CD8-positive, alpha-beta memory T cell (primary cell): ENCODE results near the gene MRRF. TPM values are rescaled to one million over a fixed set of nuclear protein-coding genes. Genes with fewer than 3 reads are reported as not detected.

ENCODE experiments used
- CTCF ChIA-PET: fragments of 350-600 bp; sonication (Branson Sonifier 250); formaldehyde crosslinking; loops from one replicate; lab custom pipeline; 2021; ENCODE audit warnings: antibody characterized with exemption; lab: Charles Lee
- POLR2A ChIA-PET: fragments of 350-600 bp; sonication (Branson Sonifier 250); formaldehyde crosslinking; loops from one replicate; lab custom pipeline; 2021; ENCODE audit warnings: antibody characterized with exemption; lab: Charles Lee
- DNase-seq, 5 donors: peaks; one replicate each; pipeline versions ENCODE4 v3.0.0 to v3.0.0-alpha.2; 2020 to 2022; ENCODE audit warnings: mixed read lengths in 1 of 5
- H3K27ac ChIP-seq: one replicate; pipeline ENCODE4 v1.7.0; 2013; ENCODE audit warnings: low read depth, mild to moderate bottlenecking, low read length, moderate library complexity
- H3K27me3 ChIP-seq: 2 replicates; pipeline ENCODE4 v1.7.0; 2013; ENCODE audit warnings: low read length, mild to moderate bottlenecking; ENCODE audit not compliant: insufficient read depth, poor library complexity, severe bottlenecking
- H3K36me3 ChIP-seq: 2 replicates; pipeline ENCODE4 v1.7.0; 2013; ENCODE audit warnings: mild to moderate bottlenecking, low read length, moderate library complexity; ENCODE audit not compliant: insufficient read depth
- H3K4me1 ChIP-seq: 2 replicates; pipeline ENCODE4 v1.7.0; 2013; ENCODE audit warnings: mild to moderate bottlenecking, low read length, moderate library complexity; ENCODE audit not compliant: insufficient read depth
- H3K4me3 ChIP-seq: 2 replicates; pipeline ENCODE4 v1.7.0; 2013; ENCODE audit warnings: mild to moderate bottlenecking, low read length
- H3K9me3 ChIP-seq: 2 replicates; pipeline ENCODE4 v1.7.0; 2013; ENCODE audit warnings: mild to moderate bottlenecking, low read length
- H3K27ac Mint-ChIP-seq, 8 donors: one replicate each; pipeline ENCODE4 v1.8.0; 2020 to 2021; ENCODE audit warnings: mixed read lengths in 8 of 8, mild to moderate bottlenecking in 6 of 8, inconsistent platforms in 3 of 8, moderate library complexity in 3 of 8
- H3K27me3 Mint-ChIP-seq, 2 donors: one replicate each; pipeline ENCODE4 v1.8.0; 2020 to 2021; ENCODE audit warnings: mixed read lengths in 2 of 2, mild to moderate bottlenecking in 1 of 2, moderate library complexity in 1 of 2
- H3K36me3 Mint-ChIP-seq, 3 donors: one replicate each; pipeline ENCODE4 v1.8.0; 2020 to 2021; ENCODE audit warnings: mixed read lengths in 3 of 3, inconsistent platforms in 1 of 3, mild to moderate bottlenecking in 1 of 3
- H3K4me1 Mint-ChIP-seq, 3 donors: one replicate each; pipeline ENCODE4 v1.8.0; 2020 to 2021; ENCODE audit warnings: mixed read lengths in 3 of 3, inconsistent platforms in 1 of 3, mild to moderate bottlenecking in 1 of 3
- H3K4me3 Mint-ChIP-seq, 7 donors: one replicate each; pipeline ENCODE4 v1.8.0; 2020 to 2021; ENCODE audit warnings: mixed read lengths in 7 of 7, mild to moderate bottlenecking in 6 of 7, moderate library complexity in 4 of 7, inconsistent platforms in 2 of 7
- H3K9me3 Mint-ChIP-seq, 5 donors: one replicate each; pipeline ENCODE4 v1.8.0; 2020 to 2022; ENCODE audit warnings: mixed read lengths in 5 of 5, mild to moderate bottlenecking in 3 of 5, moderate library complexity in 2 of 5, inconsistent platforms in 1 of 5
- polyA plus RNA-seq: library from polyadenylated mRNA; unstranded; fragments of 300-500 nt; fragmentation: Illumina TruSeq; gene quantifications from one replicate; pipeline ENCODE4 v1.2.3, GENCODE V29; 2021
- total RNA-seq, 2 experiments: library from RNA; stranded (reverse); gene quantifications; one replicate each; pipeline ENCODE4 v1.2.3, GENCODE V29; 2021

Gene MRRF
- total and polyA plus RNA-seq, 3 experiments from 2014 or later: 18.9 to 75.9 (median 74.6) TPM

DNA sequence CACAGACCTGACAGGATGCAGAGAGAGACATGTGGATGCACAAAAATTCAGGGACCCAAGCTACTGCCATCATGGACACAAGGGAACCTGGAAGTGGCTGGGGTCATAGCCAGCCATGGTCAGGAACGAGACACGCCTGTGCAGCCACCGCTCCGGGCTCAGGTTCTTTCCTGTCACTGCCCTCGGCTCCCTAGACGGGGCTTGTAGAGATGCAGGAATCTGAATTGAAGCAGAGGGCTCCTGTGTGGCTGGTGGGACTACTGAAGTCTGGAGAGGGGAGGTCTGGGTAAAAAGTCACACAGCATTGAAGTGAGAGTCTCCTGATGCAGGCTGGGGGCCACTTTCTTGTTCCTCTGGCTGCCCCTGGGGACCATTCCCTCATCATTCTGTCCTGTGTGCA, 73.9 kb downstream of the MRRF start:
- H3K9me3 Mint-ChIP-seq: no peaks in the 10 kb centered on the region
- Histone ChIP-seq H3K4me1 (no peaks in the 10 kb centered on the region), H3K4me3 (no peak overlapping the region), H3K36me3 (no peaks in the 10 kb centered on the region), H3K9me3 (no peaks in the 10 kb centered on the region), H3K27me3 (no peaks in the 10 kb centered on the region), H3K27ac (no peak overlapping the region)
- no peaks in the 10 kb centered on the region for H3K4me1 Mint-ChIP-seq
- peaks cover 0 to 2% (median 0%) of the 10 kb centered on the region in 3 donors for H3K36me3 Mint-ChIP-seq
- POLR2A ChIA-PET: no interaction called here
- DNase-seq: no peak
- H3K27me3 Mint-ChIP-seq: peaks cover 3 to 5% of the 10 kb centered on the region in 2 donors
- no peak overlapping the region for H3K27ac Mint-ChIP-seq
- CTCF ChIA-PET: interaction anchor here (1.8 to 3.4 kb wide), 2 partner anchors 12 to 213 kb away, joined by 5 to 13 read pairs; no protein-coding TSS in a partner anchor
- H3K4me3 Mint-ChIP-seq: no peak overlapping the region

DNA sequence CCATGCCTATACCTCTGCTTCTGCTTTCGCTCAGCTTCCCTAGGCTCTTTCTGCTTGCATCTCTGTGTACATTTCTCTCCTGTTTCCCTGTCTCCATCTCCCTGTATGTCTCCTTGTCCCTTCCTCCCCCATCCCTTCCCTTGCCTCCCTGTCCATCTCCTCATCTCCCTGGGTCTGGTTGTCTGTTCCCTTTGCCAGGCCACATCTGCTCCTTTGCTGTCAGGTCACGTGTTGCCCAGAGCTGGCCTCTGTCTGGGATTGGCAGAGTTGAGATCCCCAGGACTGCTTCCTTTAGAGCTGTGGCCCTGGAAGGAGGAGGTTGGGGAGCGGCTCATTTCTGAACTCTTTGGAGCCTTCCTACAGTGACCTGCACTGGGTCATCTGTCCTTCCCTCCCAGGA, 74.3 kb downstream of the MRRF start:
- H3K9me3 ChIP-seq: no peaks in the 10 kb centered on the region
- H3K36me3 ChIP-seq: no peaks in the 10 kb centered on the region
- no peaks in the 10 kb centered on the region for H3K4me1 ChIP-seq
- H3K27me3 ChIP-seq: no peaks in the 10 kb centered on the region
- Mint-ChIP-seq H3K27ac (peak overlapping the region in 1 of 8 donors; percentile 72), H3K4me1 (no peaks in the 10 kb centered on the region), H3K36me3 (peaks cover 0 to 2% (median 0%) of the 10 kb centered on the region in 3 donors), H3K4me3 (no peak overlapping the region), H3K27me3 (peaks cover 3 to 5% of the 10 kb centered on the region in 2 donors), H3K9me3 (no peaks in the 10 kb centered on the region)
- no peak overlapping the region for H3K27ac ChIP-seq
- POLR2A ChIA-PET: no interaction called here
- DNase-seq: no peak
- CTCF ChIA-PET: interaction anchor here (1.8 to 3.4 kb wide), 2 partner anchors 11 to 214 kb away, joined by 5 to 13 read pairs; no protein-coding TSS in a partner anchor
- no peak overlapping the region for H3K4me3 ChIP-seq

DNA sequence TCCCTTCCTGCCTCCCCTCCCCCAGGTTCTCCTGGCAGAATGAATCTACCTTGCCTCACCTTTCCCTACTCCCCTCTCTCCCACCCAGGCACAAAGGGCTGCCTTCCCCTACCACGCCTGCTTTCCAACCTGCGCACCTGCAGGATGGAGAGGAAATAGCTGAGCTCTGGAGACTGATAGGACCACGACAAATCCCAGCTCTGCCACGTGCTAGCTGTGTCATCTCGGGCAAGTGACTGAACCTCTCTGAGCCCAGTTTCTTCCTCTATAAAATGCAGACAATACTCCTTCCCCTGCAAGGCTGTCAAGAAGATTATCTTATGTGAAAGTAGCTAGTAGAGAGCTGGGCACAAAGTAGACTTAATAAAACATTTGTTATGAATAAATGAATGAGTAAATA, 74.9 kb downstream of the MRRF start:
- Mint-ChIP-seq H3K27me3 (peaks cover 3 to 5% of the 10 kb centered on the region in 2 donors), H3K4me1 (no peaks in the 10 kb centered on the region)
- CTCF ChIA-PET: interaction anchor here (1.8 to 3.4 kb wide), 2 partner anchors 11 to 214 kb away, joined by 5 to 13 read pairs; no protein-coding TSS in a partner anchor

DNA sequence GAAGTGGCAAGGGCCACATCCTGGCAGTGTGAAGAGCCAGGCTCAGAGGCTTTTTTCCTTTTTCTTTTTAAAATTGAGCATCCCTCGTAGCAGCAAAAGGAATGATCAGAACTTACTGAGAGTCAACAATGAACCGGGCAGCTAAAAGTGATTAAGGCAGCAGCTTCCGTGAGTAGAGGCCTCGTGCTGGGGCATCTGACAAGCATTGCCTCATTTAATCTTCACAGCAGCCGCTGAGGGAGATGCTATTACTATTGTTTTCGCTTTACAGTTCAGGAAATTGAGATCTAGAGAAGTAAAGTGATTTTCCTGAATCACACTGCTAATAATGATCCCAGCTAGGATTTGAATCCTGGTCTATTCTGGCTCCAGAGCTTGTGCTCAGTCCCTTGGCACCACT, 75.5 kb downstream of the MRRF start:
- no peaks in the 10 kb centered on the region for H3K4me1 Mint-ChIP-seq
- H3K27ac ChIP-seq: no peak overlapping the region
- H3K36me3 Mint-ChIP-seq: peaks cover 0 to 2% (median 0%) of the 10 kb centered on the region in 3 donors
- H3K9me3 Mint-ChIP-seq: no peaks in the 10 kb centered on the region
- no peak for DNase-seq
- H3K27ac Mint-ChIP-seq: no peak overlapping the region
- H3K4me3 ChIP-seq: no peak overlapping the region
- peaks cover 5 to 8% of the 10 kb centered on the region in 2 donors for H3K27me3 Mint-ChIP-seq
- ChIA-PET POLR2A (no interaction called here), CTCF (interaction anchor here (1.3 to 3.4 kb wide), 3 partner anchors 10 to 241 kb away, joined by 3 to 13 read pairs (median 5); no protein-coding TSS in a partner anchor)
- no peaks in the 10 kb centered on the region for H3K36me3 ChIP-seq
- no peak overlapping the region for H3K4me3 Mint-ChIP-seq
- H3K9me3 ChIP-seq: no peaks in the 10 kb centered on the region
- no peaks in the 10 kb centered on the region for H3K4me1 ChIP-seq
- H3K27me3 ChIP-seq: no peaks in the 10 kb centered on the region

More for the DNA sequence above, 74.9 kb downstream of the MRRF start:
- Mint-ChIP-seq H3K9me3 (no peaks in the 10 kb centered on the region), H3K36me3 (peaks cover 0 to 2% (median 0%) of the 10 kb centered on the region in 3 donors), H3K4me3 (no peak overlapping the region), H3K27ac (no peak overlapping the region)
- no peak for DNase-seq
- H3K9me3 ChIP-seq: no peaks in the 10 kb centered on the region
- H3K4me3 ChIP-seq: no peak overlapping the region
- H3K27me3 ChIP-seq: no peaks in the 10 kb centered on the region
- H3K36me3 ChIP-seq: no peaks in the 10 kb centered on the region
- H3K27ac ChIP-seq: no peak overlapping the region
- POLR2A ChIA-PET: no interaction called here
- no peaks in the 10 kb centered on the region for H3K4me1 ChIP-seq

DNA sequence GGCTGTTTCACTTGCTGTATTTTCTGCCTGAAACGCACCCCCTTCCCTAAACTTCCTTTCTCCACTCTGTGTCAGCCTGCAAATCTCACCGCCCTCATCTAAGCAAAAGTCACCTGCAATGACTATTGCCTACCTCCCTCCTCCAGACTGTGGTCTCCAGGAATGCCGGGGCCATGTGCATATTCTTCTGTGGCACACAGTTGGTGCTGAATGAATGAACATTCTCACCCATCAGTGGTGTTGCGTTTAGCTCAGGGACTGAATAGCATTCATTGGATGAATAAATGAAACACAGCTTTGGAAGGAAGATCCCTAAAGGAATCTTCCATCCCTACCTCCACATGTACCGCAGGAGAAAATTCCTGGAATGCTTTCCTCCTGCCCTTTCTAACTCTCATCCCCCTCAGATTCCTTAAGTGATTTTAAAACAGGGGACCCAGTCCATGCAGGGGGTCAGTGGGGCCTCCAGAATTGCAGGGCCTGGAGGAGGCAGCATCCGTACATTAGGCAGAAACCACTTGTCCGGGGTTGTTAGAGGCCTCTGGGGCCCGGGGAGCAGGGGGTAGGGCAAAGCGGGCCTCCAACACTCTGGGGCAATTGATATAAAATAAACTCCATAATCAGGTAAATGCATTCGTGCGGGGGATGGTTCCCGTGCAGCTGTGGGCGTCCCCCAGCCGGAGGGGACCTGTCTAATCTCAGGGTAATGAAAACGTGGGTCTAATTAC, 77.8 kb downstream of the MRRF start:
- H3K36me3 Mint-ChIP-seq: no peaks in the 10 kb centered on the region
- no peaks in the 10 kb centered on the region for H3K4me1 ChIP-seq
- DNase-seq: no peak
- peak overlapping the region in 1 of 7 donors; percentile 27 for H3K4me3 Mint-ChIP-seq
- H3K27ac ChIP-seq: no peak overlapping the region
- no peaks in the 10 kb centered on the region for H3K36me3 ChIP-seq
- H3K27me3 ChIP-seq: peaks cover 5% of the 10 kb centered on the region
- H3K9me3 Mint-ChIP-seq: no peaks in the 10 kb centered on the region
- POLR2A ChIA-PET: no interaction called here
- no peak overlapping the region for H3K27ac Mint-ChIP-seq
- peaks cover 0 to 9% (median 3%) of the 10 kb centered on the region in 3 donors for H3K4me1 Mint-ChIP-seq
- H3K9me3 ChIP-seq: no peaks in the 10 kb centered on the region
- no peak overlapping the region for H3K4me3 ChIP-seq
- peaks cover 22 to 23% of the 10 kb centered on the region in 2 donors for H3K27me3 Mint-ChIP-seq
- CTCF ChIA-PET: interaction anchor here (1.6 kb wide), 1 partner anchor 218 kb away, joined by 4 read pairs; no protein-coding TSS in a partner anchor

DNA sequence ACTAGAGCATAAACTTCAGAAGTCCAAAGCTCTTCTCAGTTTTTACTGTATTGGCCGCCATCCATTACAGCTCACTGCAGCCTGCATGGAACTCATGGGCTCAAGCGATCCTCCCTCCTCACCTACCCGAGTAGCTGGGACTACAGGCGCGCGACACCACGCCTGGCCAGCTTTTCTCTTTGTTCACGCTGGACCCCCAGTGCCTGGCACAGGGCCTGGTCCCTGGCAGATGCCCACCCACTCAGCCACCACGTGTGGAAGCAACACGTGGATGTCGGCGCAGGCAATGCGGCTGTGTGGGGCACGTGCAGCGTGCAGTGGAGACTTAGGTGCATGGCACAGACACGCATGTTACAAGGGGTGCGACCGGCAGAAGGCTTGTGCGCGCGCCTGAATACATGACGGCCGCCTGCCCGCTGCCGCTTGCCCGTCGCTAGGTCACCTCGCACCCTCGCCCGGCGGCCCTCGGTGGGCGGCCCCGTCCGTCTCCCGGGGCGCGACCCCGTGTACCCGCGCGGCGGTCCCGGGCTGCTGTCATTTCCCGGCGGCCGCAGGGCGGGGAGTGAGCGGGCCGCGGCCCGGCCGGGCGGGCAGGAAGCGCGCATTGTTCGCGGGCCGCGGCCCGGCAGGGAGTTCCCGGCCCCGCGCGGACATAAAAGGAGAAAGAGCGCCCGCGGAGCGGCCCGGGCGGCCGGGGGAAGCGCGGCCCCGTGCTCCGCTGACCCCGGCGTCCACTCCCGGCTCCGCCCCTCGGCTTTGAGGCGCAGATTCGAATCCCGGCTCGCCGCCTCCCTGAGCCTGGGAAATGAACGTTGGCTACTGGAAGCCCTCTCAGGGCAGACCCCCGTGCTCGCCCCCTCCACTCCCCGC, 82.0 kb downstream of the MRRF start:
- Mint-ChIP-seq H3K4me1 (peaks cover 0 to 22% (median 6%) of the 10 kb centered on the region in 3 donors), H3K36me3 (no peaks in the 10 kb centered on the region), H3K27ac (peak overlapping the region in 1 of 8 donors; percentile 45), H3K9me3 (no peaks in the 10 kb centered on the region), H3K27me3 (peaks cover 38 to 55% of the 10 kb centered on the region in 2 donors), H3K4me3 (peak overlapping the region; percentile 53 to 82 (median 66))
- H3K4me3 ChIP-seq: no peak overlapping the region
- no peak overlapping the region for H3K27ac ChIP-seq
- CTCF ChIA-PET: interaction anchor here (1.9 to 9.0 kb wide), 2 partner anchors 223 to 247 kb away, joined by 10 to 166 read pairs; no protein-coding TSS in a partner anchor
- no peaks in the 10 kb centered on the region for H3K9me3 ChIP-seq
- H3K27me3 ChIP-seq: peaks cover 6% of the 10 kb centered on the region
- peak in 1 of 5 donors; percentile 12 for DNase-seq
- H3K36me3 ChIP-seq: no peaks in the 10 kb centered on the region
- POLR2A ChIA-PET: interaction anchor here (0.5 kb wide), 1 partner anchor 227 kb away, joined by 7 read pairs; no protein-coding TSS in a partner anchor
- no peaks in the 10 kb centered on the region for H3K4me1 ChIP-seq

DNA sequence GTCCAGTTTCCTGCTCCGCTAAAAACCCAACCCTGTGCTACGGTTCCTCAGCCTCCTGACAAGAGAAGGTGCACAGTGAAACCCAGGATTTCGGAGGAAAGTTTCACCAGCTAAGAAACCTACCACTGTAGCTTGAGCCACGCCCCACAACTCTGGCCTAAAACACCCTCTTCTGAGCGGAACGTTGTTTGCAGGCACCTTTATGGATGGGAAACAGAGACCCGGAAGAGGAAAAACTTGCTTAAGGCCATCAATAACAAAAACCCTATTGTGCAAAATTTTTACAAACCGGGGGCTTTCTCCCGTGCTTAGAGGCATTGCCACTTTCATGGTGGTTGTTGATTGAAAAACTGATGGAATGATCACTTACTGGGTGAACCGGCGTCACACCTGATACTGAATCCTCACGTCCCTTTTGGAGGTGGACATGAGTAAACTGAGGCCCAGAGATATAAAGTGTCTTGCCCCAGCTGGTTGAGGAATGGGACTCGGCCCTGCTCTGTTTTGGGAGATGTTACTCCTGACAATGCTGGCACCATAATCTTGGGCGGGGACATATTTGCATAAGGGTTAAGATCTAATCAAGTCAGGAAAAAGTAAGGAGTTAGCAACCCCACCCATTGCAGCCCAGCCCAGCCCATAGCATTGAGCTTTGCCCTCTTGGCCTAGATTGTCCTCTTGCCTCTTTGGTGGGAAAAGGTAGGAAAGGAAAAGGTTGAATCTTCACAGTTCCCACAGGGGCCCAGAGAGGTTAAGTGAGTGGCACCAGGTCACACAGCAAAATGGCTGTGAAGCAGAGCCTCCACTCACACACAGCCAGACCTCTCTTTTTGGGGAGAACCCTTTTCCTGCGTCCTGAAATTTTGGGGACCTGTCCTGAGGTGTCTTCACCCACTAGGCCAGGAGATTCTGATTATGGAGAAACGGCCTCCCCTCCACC, 82.9 kb downstream of the MRRF start:
- no peak overlapping the region for H3K4me3 ChIP-seq
- CTCF ChIA-PET: interaction anchor here (1.0 to 9.0 kb wide), 2 partner anchors 224 to 462 kb away, joined by 3 to 166 read pairs; no protein-coding TSS in a partner anchor
- peaks cover 0 to 22% (median 6%) of the 10 kb centered on the region in 3 donors for H3K4me1 Mint-ChIP-seq
- no peaks in the 10 kb centered on the region for H3K36me3 Mint-ChIP-seq
- no peaks in the 10 kb centered on the region for H3K36me3 ChIP-seq
- no peak overlapping the region for H3K27ac ChIP-seq
- peak overlapping the region; percentile 53 to 82 (median 66) for H3K4me3 Mint-ChIP-seq
- H3K4me1 ChIP-seq: no peaks in the 10 kb centered on the region
- H3K27me3 Mint-ChIP-seq: peaks cover 38 to 55% of the 10 kb centered on the region in 2 donors
- peaks cover 6% of the 10 kb centered on the region for H3K27me3 ChIP-seq
- H3K9me3 Mint-ChIP-seq: peaks cover 0 to under 1% (median 0%) of the 10 kb centered on the region in 5 donors
- no peak for DNase-seq
- POLR2A ChIA-PET: interaction anchor here (0.5 kb wide), 1 partner anchor 228 kb away, joined by 7 read pairs; no protein-coding TSS in a partner anchor
- H3K27ac Mint-ChIP-seq: peak overlapping the region in 2 of 8 donors; percentile 45 to 59
- H3K9me3 ChIP-seq: no peaks in the 10 kb centered on the region
